Endothelial cell (in vitro differentiated cells): ENCODE results near the gene INPP5F. TPM values are rescaled to one million over a fixed set of nuclear protein-coding genes. Genes with fewer than 3 reads are reported as not detected.
"Not testable (repeated sequence)": the region's sequence is repeated elsewhere in the genome, so short reads cannot be mapped to it uniquely, and the experiment has no call there.

Source experiments
- DNase-seq: peaks from one replicate; pipeline ENCODE4 v3.0.0; 2021; ENCODE audit warnings: low spot score
- H3K27ac Mint-ChIP-seq: one replicate; pipeline ENCODE4 v1.8.0; 2021; ENCODE audit warnings: mixed read lengths, inconsistent platforms; ENCODE audit not compliant: unreplicated experiment
- H3K27me3 Mint-ChIP-seq: one replicate; pipeline ENCODE4 v1.8.0; 2021; ENCODE audit warnings: mild to moderate bottlenecking, moderate library complexity, mixed read lengths, inconsistent platforms; ENCODE audit not compliant: unreplicated experiment
- H3K36me3 Mint-ChIP-seq: one replicate; pipeline ENCODE4 v1.8.0; 2021; ENCODE audit warnings: mild to moderate bottlenecking, low read depth, mixed read lengths, inconsistent platforms; ENCODE audit not compliant: unreplicated experiment
- H3K4me1 Mint-ChIP-seq: one replicate; pipeline ENCODE4 v1.8.0; 2021; ENCODE audit warnings: mild to moderate bottlenecking, mixed read lengths, inconsistent platforms; ENCODE audit not compliant: unreplicated experiment
- H3K4me3 Mint-ChIP-seq: one replicate; pipeline ENCODE4 v1.8.0; 2021; ENCODE audit warnings: mild to moderate bottlenecking, mixed read lengths, inconsistent platforms; ENCODE audit not compliant: unreplicated experiment
- H3K9me3 Mint-ChIP-seq: one replicate; pipeline ENCODE4 v1.8.0; 2021; ENCODE audit warnings: mixed read lengths, inconsistent platforms; ENCODE audit not compliant: unreplicated experiment
- total RNA-seq: library from RNA; stranded (reverse); fragmentation: NEBNext Ultra II Directional; extraction: Animal tissue kit (Norgen Biotek cat#: 25700); gene quantifications from one replicate; pipeline ENCODE4 v1.2.1, GENCODE V29; 2021; ENCODE audit not compliant: unreplicated experiment
- TF ChIP-seq, protein P1 (sequence below): fragments of 200-600 bp; sonication (generic); IDR thresholded peaks from one replicate; pipeline ENCODE4 v1.5.0; 2021; ENCODE audit warnings: antibody characterized with exemption; ENCODE audit not compliant: unreplicated experiment

The INPP5F gene
- total RNA-seq, 1 donor from 2014 or later, result 45.7 TPM

DNA sequence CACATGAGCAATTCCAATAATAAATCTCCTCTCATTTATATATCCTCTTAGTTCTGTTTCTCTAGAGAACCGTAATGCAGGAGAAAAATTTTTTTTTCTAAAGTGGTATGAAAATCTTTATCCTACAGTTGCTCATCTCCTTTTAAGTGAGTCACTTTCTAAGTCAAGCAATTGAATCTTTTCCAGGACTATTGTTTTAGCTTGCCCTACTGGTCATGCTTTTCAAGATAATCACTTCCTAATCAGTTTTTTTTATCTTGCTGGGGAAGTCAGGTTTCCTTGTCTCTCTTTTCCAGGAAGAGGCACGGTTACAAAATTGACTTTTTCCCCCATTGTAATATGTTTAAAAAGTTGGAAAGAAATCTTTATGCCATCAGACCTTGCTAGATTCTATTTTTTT is 44.0 kb downstream of the INPP5F start:
- no peak overlapping the region for H3K4me3 Mint-ChIP-seq
- peaks cover 51% of the 10 kb centered on the region for H3K4me1 Mint-ChIP-seq
- no peaks in the 10 kb centered on the region for H3K36me3 Mint-ChIP-seq
- TF ChIP-seq, protein P1, sequence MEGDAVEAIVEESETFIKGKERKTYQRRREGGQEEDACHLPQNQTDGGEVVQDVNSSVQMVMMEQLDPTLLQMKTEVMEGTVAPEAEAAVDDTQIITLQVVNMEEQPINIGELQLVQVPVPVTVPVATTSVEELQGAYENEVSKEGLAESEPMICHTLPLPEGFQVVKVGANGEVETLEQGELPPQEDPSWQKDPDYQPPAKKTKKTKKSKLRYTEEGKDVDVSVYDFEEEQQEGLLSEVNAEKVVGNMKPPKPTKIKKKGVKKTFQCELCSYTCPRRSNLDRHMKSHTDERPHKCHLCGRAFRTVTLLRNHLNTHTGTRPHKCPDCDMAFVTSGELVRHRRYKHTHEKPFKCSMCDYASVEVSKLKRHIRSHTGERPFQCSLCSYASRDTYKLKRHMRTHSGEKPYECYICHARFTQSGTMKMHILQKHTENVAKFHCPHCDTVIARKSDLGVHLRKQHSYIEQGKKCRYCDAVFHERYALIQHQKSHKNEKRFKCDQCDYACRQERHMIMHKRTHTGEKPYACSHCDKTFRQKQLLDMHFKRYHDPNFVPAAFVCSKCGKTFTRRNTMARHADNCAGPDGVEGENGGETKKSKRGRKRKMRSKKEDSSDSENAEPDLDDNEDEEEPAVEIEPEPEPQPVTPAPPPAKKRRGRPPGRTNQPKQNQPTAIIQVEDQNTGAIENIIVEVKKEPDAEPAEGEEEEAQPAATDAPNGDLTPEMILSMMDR, result no peak
- peaks cover 1% of the 10 kb centered on the region for H3K27me3 Mint-ChIP-seq
- H3K27ac Mint-ChIP-seq, result peak overlapping the region; percentile 96
- DNase-seq, result no peak
- no peaks in the 10 kb centered on the region for H3K9me3 Mint-ChIP-seq

DNA sequence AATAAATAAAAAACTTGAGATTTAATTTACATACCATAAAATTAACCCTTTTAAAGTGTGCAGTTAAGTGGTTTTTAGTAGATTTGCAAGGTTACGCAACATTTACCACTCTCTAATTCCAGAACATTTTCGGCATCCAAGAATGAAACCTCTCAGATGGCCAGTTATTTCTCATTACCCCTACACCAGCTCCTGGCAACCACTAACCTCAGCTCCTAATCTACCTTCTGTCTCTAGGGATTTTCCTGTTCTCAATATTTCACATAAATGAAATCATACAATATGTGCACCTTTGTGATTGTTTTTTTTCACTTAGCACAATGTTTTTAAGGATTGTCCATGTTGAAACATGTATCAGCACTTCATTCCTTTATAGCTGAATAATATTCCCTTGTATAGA is 45.1 kb downstream of the INPP5F start:
- H3K27me3 Mint-ChIP-seq, result peaks cover 1% of the 10 kb centered on the region
- H3K4me3 Mint-ChIP-seq, result no peak overlapping the region
- no peaks in the 10 kb centered on the region for H3K9me3 Mint-ChIP-seq
- H3K4me1 Mint-ChIP-seq, result peaks cover 50% of the 10 kb centered on the region
- H3K27ac Mint-ChIP-seq, result peak overlapping the region; percentile 82
- DNase-seq, result no peak
- TF ChIP-seq, protein P1, result no peak
- no peaks in the 10 kb centered on the region for H3K36me3 Mint-ChIP-seq

DNA sequence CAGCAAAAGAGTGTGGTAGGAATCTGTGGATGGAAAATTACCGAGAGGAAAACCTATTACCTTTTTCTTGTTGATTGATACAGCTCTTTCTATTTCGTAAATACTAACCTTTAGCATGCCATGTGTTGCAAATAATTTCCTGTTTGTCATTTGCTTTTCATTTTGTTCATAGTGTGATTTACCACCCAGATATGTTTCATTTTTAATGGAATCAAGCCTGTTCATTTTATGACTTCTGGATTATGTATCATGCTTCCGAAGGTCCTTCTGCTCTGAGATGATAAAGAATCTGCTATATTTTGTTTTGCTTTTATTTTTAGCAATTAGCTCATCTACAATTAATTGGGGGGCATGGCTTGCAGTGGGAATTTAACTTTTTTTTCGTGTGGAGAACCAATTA is 46.5 kb downstream of the INPP5F start:
- Mint-ChIP-seq H3K36me3 (no peaks in the 10 kb centered on the region), H3K4me3 (no peak overlapping the region), H3K9me3 (no peaks in the 10 kb centered on the region), H3K27ac (no peak overlapping the region), H3K4me1 (peaks cover 40% of the 10 kb centered on the region), H3K27me3 (peaks cover 1% of the 10 kb centered on the region)
- TF ChIP-seq, protein P1, result no peak
- no peak for DNase-seq

DNA sequence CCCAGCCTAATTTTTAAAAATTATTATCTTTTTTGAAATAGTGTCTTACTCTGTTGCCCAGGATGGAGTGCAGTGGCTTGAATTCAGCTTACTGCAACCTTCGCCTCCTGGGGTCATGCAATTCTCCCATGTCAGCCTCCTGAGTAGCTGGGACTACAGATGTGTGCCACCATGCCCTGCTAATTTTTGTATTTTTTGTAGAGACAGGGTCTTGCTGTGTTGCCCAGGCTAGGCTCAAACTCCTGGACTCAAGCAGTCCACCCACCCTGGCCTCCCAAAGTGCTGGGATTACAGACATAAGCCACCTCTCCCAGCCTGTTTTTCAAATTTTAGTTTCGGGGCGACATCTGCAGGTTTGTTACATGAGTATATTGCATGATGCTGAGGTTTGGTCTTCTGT is 47.2 kb downstream of the INPP5F start:
- H3K4me3 Mint-ChIP-seq, H3K27me3 Mint-ChIP-seq: not testable (repeated sequence)

DNA sequence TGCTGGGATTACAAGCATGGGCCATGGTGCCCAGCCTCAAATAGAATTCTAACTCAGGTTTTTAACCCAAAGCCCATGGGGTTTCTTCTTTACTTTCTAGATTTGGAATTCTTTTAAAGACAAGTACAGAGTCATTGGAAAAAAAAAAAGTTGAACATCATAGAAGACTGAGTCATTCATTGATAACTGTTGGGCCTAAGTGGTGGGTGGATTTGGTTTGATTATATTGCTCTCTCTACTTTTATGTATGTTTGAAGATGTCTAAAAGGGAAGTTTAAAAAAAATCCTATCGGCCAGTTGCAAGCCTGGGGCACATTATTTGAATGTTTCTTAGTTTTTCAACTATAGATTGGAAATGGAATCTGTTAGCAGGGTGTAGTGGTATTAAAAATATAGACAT is 49.7 kb downstream of the INPP5F start:
- DNase-seq, result no peak
- H3K27ac Mint-ChIP-seq, result no peak overlapping the region
- H3K4me3 Mint-ChIP-seq, result no peak overlapping the region
- H3K27me3 Mint-ChIP-seq, result no peaks in the 10 kb centered on the region
- H3K9me3 Mint-ChIP-seq, result no peaks in the 10 kb centered on the region
- TF ChIP-seq, protein P1, result no peak
- no peaks in the 10 kb centered on the region for H3K36me3 Mint-ChIP-seq
- H3K4me1 Mint-ChIP-seq, result peaks cover 13% of the 10 kb centered on the region

More for the DNA sequence above, 47.2 kb downstream of the INPP5F start:
- DNase-seq, H3K27ac Mint-ChIP-seq, H3K36me3 Mint-ChIP-seq, H3K9me3 Mint-ChIP-seq: not testable (repeated sequence)
- peaks cover 37% of the 10 kb centered on the region for H3K4me1 Mint-ChIP-seq

DNA sequence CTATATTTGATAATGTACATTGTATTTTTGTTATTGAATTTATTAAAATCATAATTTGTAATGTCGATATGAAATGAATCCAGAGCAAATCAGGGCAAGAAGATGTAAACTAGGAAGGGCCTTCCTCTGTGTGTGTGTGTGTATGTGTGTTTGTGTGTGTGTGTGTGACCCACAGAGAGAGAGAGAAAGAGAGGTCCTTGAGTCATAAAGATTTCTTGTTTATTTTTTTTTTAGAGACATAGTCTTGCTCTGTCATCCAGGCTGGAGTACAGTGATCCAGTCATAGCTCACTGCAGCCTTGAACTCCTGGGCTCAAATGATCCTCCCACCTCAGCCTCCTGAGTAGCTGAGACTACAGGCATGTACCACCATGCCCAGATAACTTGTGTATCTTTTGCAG is 50.7 kb downstream of the INPP5F start:
- peaks cover 7% of the 10 kb centered on the region for H3K4me1 Mint-ChIP-seq
- TF ChIP-seq, protein P1, result no peak
- no peaks in the 10 kb centered on the region for H3K9me3 Mint-ChIP-seq

More for the DNA sequence above, 50.7 kb downstream of the INPP5F start:
- no peaks in the 10 kb centered on the region for H3K36me3 Mint-ChIP-seq
- no peak overlapping the region for H3K27ac Mint-ChIP-seq
- no peaks in the 10 kb centered on the region for H3K27me3 Mint-ChIP-seq
- H3K4me3 Mint-ChIP-seq, result no peak overlapping the region
- no peak for DNase-seq
